ENCODE data around the gene SPATA46.

The SPATA46 gene

DNA sequence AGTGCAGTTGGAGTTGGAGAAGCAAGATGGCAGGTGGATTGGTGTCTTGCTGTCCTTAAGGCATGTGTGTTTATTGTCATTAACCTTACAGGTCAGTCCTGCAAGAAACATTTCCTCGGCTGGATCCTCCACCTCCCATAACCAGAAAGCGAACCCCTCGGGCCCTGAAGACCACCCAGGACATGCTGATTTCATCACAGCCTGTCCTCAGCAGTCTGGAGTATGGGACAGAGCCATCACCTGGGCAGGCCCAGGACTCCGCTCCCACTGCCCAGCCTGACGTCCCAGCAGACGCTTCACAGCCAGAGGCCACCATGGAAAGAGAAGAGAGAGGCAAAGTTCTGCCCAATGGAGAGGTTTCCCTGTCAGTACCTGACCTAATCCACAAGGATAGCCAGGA is 6.4 kb upstream of the SPATA46 start:
- TF ChIP-seq CTCF (IDR thresholded peaks at IDR 0.05; ENCODE audit: low read depth, low read length, missing control alignments), result no peak
- no peak overlapping the region for H3K4me3 ChIP-seq (replicated peaks; ENCODE audit: low read depth, low read length)
- DNase-seq (ENCODE audit: extremely low read depth, low read depth), result no peak

DNA sequence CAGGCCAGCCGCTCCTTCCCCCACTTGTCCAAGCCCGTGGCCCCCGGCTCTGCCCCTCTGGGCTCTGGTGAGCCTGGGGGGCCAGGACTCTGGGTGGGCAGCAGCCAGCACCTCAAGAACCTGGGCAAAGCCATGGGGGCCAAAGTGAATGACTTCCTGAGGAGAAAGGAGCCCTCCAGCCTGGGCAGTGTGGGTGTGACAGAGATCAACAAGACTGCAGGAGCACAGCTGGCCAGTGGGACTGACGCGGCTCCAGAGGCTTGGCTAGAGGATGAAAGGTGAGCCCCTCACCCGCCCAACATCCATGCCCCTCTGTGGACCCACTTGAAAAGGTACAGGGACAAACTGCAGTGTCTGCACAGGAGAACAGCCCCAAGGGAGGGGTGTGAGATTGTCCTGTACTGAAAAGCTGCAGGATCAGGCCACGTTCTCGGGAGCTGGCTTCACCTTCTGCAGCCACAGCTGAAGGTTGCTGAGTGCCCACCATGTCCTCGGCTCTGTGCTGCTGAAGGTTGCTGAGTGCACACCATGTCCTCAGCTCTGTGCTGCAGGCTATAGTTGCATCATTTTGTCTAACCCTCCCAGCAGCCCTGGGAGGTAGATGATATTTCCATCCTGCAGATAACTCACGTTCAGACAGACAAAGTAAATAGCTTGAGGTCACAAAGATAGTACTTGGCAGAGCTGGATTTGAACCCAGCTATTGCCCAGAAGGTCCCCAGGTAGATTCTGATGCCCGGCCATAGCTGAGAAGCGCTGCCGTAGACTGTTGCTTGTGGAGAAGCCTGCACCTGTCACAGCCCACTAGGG is 5.5 kb upstream of the SPATA46 start:
- DNase-seq (ENCODE audit: extremely low read depth, low read depth), result no peak
- no peak overlapping the region for H3K4me3 ChIP-seq (replicated peaks; ENCODE audit: low read depth, low read length)
- TF ChIP-seq CTCF (IDR thresholded peaks at IDR 0.05; ENCODE audit: low read depth, low read length, missing control alignments), result no peak

GRCh38 chr1:162381383-162381782 is 4.7 kb upstream of the SPATA46 start, which contains the start of gene C1orf226:
Gene C1orf226 (plus strand): TSS chr1:162381728. CDS start chr1:162381902, 174 bp downstream.
- H3K4me3 ChIP-seq (replicated peaks; ENCODE audit: low read depth, low read length), result no peak within 1 kb of the TSS
- no peak for TF ChIP-seq CTCF (IDR thresholded peaks at IDR 0.05; ENCODE audit: low read depth, low read length, missing control alignments)
- no peak for DNase-seq (ENCODE audit: extremely low read depth, low read depth)

DNA sequence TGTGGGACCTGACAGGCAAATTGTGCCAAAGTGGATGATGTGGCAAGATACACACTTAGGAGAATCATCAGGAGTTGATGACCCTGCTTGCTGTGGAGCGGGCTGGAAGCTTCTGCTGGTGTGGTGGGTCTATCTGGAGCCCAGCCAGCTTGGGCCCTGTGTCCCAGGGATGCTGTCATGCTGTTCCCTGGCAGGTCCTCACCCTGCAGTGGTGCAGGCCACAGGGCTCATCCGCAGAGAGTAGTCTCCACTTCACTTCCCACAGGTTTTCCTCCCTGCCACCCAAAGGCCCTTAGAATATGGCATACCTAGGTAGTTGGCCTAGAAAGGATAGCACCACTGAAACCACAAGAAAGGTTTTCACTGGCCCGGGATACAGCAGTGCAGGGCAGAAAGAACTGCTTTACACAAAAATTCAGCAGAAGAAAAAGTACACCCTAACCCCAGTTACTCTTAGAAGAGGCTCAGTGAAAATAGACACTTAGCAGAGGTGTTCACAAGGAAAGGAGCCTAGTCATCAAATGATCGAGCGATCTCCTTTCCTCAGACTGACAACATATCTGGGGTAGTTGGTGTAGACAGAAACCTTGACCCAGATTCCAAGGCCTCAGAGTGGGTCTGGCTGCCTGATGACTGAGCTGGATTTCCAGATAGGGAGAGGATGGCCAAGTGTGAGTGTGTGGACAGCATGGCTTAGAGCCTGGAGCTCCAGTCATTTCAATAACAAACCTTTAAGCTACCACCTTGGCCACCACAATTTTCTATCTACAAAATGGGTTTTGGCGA is 3.6 kb upstream of the SPATA46 start:
- no peak overlapping the region for H3K4me3 ChIP-seq (replicated peaks; ENCODE audit: low read depth, low read length)
- TF ChIP-seq CTCF (IDR thresholded peaks at IDR 0.05; ENCODE audit: low read depth, low read length, missing control alignments), result no peak
- no peak for DNase-seq (ENCODE audit: extremely low read depth, low read depth)

DNA sequence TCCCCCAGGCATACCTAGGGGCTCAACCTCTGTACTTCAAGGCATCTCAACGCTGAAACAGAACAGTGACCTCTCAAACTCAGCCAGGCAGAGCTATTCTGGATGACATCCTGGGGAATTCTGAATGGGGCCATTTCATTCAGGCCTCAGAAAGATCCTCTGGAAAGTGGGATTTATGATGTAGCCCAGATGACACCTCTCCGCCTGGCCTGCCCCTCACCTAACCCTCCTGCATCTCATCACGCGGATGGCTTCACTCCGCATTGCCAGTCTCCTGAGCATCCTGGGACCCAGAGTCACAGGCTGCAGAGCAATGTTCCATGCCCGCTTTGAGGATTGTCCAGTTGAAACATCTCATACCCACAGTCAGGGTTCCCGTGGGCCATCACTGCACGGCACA is 1.2 kb downstream of the SPATA46 start:
- no peak for TF ChIP-seq CTCF (IDR thresholded peaks at IDR 0.05; ENCODE audit: low read depth, low read length, missing control alignments)
- no peak for DNase-seq (ENCODE audit: extremely low read depth, low read depth)
- H3K4me3 ChIP-seq (replicated peaks; ENCODE audit: low read depth, low read length), result no peak overlapping the region

DNA sequence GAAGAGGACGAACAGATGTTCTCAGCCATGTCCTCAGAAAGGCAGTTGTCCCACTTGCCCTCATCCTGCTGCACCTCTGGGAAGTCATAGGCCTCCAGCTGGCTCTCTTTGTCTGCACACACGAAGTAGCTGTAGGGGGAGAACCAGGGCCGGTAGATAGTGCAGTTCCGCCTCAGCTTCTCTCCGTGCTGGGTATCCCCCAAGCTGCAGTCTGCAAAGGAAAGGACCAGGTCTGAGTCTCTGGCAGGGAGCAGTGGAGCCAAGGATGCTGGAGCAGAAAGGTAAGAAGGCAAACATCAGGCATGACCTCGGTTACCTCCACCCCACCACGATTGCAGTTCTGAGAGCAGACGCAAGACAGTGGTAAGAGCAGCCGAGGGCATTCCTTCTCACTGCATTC is 2.2 kb downstream of the SPATA46 start:
- no peak for TF ChIP-seq CTCF (IDR thresholded peaks at IDR 0.05; ENCODE audit: low read depth, low read length, missing control alignments)
- DNase-seq (ENCODE audit: extremely low read depth, low read depth), result no peak

More for the DNA sequence above, 2.2 kb downstream of the SPATA46 start:
- no peak overlapping the region for H3K4me3 ChIP-seq (replicated peaks; ENCODE audit: low read depth, low read length)

Data from HFF-Myc (cell line).